Cardiac muscle cell (in vitro differentiated cells and primary cell): Measurements from ENCODE around the gene FGF14. TPM values are rescaled to one million over a fixed set of nuclear protein-coding genes. Genes with fewer than 3 reads are reported as not detected.

Experiments used
- DNase-seq, 2 donors: peaks; one replicate each; pipeline versions ENCODE4 v3.0.0 to v3.0.0-alpha.2; 2010 to 2017; ENCODE audit warnings: low read depth in 1 of 2, low spot score in 1 of 2
- H3K27ac ChIP-seq: fragments of 200-600 bp; sonication (generic); 2 replicates; pipeline ENCODE4 v1.5.1; 2016
- H3K27me3 ChIP-seq: fragments of 200-600 bp; sonication (generic); 2 replicates; pipeline ENCODE4 v1.6.0; 2016; ENCODE audit warnings: control low read depth
- H3K36me3 ChIP-seq: fragments of 200-600 bp; sonication (generic); 2 replicates; pipeline ENCODE4 v1.5.1; 2016; ENCODE audit warnings: control low read depth
- H3K4me1 ChIP-seq: fragments of 200-600 bp; sonication (generic); 2 replicates; pipeline ENCODE4 v1.8.1; 2017; ENCODE audit warnings: low read depth, mild to moderate bottlenecking, mixed run types
- H3K4me3 ChIP-seq: fragments of 200-600 bp; sonication (generic); 2 replicates; pipeline ENCODE4 v1.5.1; 2016; ENCODE audit warnings: mild to moderate bottlenecking
- H3K9me3 ChIP-seq: fragments of 200-600 bp; sonication (generic); 2 replicates; pipeline ENCODE4 v1.5.1; 2017; ENCODE audit warnings: low read depth, mild to moderate bottlenecking, control low read depth
- polyA plus RNA-seq: library from polyadenylated mRNA; unstranded; fragments of >200 nt; fragmentation: Nextera tagmentation; extraction: Ambion mirVana; gene quantifications from 2 replicates; pipeline ENCODE4 v1.2.1, GENCODE V29; 2016
- total RNA-seq: library from RNA; depleted of rRNA; stranded (reverse); fragments of >200 nt; gene quantifications from 2 replicates; pipeline ENCODE4 v1.2.3, GENCODE V29; 2016
- TF ChIP-seq, protein P1 (sequence below): IDR thresholded peaks from 2 replicates; pipeline ENCODE4 v1.5.1; 2012; ENCODE audit warnings: low read depth, mild to moderate bottlenecking, low read length

Gene FGF14
- total and polyA plus RNA-seq, 2 experiments from 2014 or later = not detected

- H3K27me3 ChIP-seq = no peaks in the 10 kb centered on the region
These were observed 54.4 kb downstream of the FGF14 start for GRCh38 chr13:102347490-102347889.

GRCh38 chr13:102346769-102347168, 55.1 kb downstream of the FGF14 start:
- Histone ChIP-seq H3K9me3 (no peaks in the 10 kb centered on the region), H3K4me1 (no peaks in the 10 kb centered on the region), H3K4me3 (no peak overlapping the region), H3K27me3 (no peaks in the 10 kb centered on the region), H3K36me3 (no peaks in the 10 kb centered on the region), H3K27ac (no peak overlapping the region)
- TF ChIP-seq, protein P1, sequence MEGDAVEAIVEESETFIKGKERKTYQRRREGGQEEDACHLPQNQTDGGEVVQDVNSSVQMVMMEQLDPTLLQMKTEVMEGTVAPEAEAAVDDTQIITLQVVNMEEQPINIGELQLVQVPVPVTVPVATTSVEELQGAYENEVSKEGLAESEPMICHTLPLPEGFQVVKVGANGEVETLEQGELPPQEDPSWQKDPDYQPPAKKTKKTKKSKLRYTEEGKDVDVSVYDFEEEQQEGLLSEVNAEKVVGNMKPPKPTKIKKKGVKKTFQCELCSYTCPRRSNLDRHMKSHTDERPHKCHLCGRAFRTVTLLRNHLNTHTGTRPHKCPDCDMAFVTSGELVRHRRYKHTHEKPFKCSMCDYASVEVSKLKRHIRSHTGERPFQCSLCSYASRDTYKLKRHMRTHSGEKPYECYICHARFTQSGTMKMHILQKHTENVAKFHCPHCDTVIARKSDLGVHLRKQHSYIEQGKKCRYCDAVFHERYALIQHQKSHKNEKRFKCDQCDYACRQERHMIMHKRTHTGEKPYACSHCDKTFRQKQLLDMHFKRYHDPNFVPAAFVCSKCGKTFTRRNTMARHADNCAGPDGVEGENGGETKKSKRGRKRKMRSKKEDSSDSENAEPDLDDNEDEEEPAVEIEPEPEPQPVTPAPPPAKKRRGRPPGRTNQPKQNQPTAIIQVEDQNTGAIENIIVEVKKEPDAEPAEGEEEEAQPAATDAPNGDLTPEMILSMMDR = no peak
- no peak for DNase-seq

More at GRCh38 chr13:102347490-102347889, 54.4 kb downstream of the FGF14 start:
- Histone ChIP-seq H3K4me3 (no peak overlapping the region), H3K9me3 (no peaks in the 10 kb centered on the region), H3K27ac (no peak overlapping the region), H3K36me3 (no peaks in the 10 kb centered on the region), H3K4me1 (no peaks in the 10 kb centered on the region)
- DNase-seq = no peak
- TF ChIP-seq, protein P1 = no peak

GRCh38 chr13:102344410-102344809, 57.4 kb downstream of the FGF14 start:
- no peak for DNase-seq
- TF ChIP-seq, protein P1 = no peak
- H3K36me3 ChIP-seq = no peaks in the 10 kb centered on the region

DNA sequence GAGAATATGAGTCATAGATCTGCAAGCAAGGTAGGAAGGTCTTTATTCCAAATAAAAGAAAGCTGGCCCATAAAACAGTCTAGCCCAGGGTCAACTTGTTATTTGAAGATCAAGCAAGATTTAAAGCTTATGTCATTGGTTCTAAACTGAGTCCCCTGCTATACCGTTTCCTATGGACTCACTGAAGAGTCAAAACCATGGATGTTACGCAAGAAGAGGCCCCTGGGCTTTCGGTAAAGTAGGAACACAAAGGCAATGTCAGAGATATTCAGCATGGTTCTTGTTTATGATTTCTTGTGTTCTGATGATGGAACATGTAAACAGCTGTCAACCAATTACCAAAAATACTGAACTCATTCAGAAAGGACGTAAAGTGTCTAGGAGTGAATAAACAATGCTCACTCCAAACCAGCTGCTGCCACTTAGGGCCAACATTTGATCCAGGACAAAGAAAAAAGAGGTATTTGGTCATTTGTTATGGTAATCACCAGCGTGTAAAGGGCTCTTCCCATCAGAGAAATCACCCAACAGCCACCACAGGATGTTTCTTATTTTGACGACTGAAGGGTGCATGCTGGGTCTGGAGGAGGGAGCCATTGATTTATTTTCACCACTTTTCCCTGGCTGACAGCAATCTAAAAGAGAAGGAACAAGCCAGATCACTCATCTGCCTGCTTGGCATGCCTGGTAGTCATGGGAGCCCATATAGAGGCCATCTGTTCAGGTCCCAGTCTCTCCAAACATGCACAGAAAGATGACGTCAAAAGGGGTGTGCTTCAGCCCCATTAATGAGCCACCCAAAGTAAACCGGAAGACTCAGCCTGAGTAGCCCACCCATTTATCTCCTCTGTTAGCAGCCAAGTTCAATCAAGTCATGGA, 68.3 kb downstream of the FGF14 start:
- DNase-seq = no peak
- Histone ChIP-seq H3K27ac (no peak overlapping the region), H3K4me1 (no peaks in the 10 kb centered on the region), H3K27me3 (no peaks in the 10 kb centered on the region), H3K4me3 (no peak overlapping the region), H3K36me3 (no peaks in the 10 kb centered on the region), H3K9me3 (no peaks in the 10 kb centered on the region)
- TF ChIP-seq, protein P1 = no peak

More at GRCh38 chr13:102344410-102344809, 57.4 kb downstream of the FGF14 start:
- Histone ChIP-seq H3K27me3 (no peaks in the 10 kb centered on the region), H3K27ac (no peak overlapping the region), H3K9me3 (no peaks in the 10 kb centered on the region), H3K4me3 (no peak overlapping the region), H3K4me1 (no peaks in the 10 kb centered on the region)

DNA sequence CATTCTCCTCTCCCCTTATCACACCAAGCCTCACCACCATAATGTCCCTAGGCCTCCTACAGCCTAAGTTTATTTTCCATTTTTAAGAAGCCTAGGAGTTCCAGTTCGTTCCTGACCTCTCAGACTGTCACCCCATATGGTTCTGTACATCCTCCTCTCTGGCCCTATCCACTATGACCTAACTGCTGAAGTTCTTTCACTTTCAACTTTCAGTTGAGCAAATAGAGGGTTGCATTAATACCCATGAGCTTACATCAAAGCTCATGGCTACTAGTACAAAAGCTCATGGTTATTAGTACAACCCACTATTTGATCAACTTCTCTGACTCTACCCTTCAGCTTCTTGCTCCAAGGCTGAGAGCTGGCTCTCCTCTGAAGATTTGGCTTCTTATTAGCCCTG, 72.9 kb downstream of the FGF14 start:
- TF ChIP-seq, protein P1 = no peak
- no peak for DNase-seq
- Histone ChIP-seq H3K9me3 (no peaks in the 10 kb centered on the region), H3K27me3 (no peaks in the 10 kb centered on the region), H3K36me3 (no peaks in the 10 kb centered on the region), H3K4me1 (no peaks in the 10 kb centered on the region), H3K27ac (no peak overlapping the region), H3K4me3 (no peak overlapping the region)
